Erythroblast (primary cell): ENCODE results near the gene COX15.
"Not testable (repeated sequence)": the region's sequence is repeated elsewhere in the genome, so short reads cannot be mapped to it uniquely, and the experiment has no call there.

Experiments used
- DNase-seq, 2 experiments: peaks; one replicate each; lab custom pipeline; 2025; lab: John Stamatoyannopoulos, UW
- GATA1 ChIP-seq: IDR thresholded peaks from 2 replicates; pipeline ENCODE4 v1.6.1; 2011; ENCODE audit warnings: low read depth, mild to moderate bottlenecking, control low read depth, low read length, moderate library complexity
- POLR2A ChIP-seq: IDR thresholded peaks from 2 replicates; pipeline ENCODE4 v1.6.1; 2011; ENCODE audit warnings: mild to moderate bottlenecking, low read length

The COX15 gene

GRCh38 chr10:99758211-99758891 is 26.4 kb upstream of the COX15 start:
- DNase-seq: no peak
- no peak for TF ChIP-seq POLR2A
- no peak for TF ChIP-seq GATA1

- DNase-seq: no peak
- TF ChIP-seq GATA1 (no peak), POLR2A (no peak)
These were observed 24.2 kb upstream of the COX15 start for GRCh38 chr10:99756159-99756558.

GRCh38 chr10:99754670-99755069 is 22.7 kb upstream of the COX15 start:
- no peak for TF ChIP-seq GATA1
- TF ChIP-seq POLR2A: no peak
- DNase-seq: no peak

- TF ChIP-seq POLR2A (no peak), GATA1 (no peak)
- no peak for DNase-seq
These were observed 18.7 kb upstream of the COX15 start for GRCh38 chr10:99750641-99751040.

GRCh38 chr10:99748823-99749451 is 17.0 kb upstream of the COX15 start:
- no peak for TF ChIP-seq GATA1
- no peak for TF ChIP-seq POLR2A
- DNase-seq: no peak

DNA sequence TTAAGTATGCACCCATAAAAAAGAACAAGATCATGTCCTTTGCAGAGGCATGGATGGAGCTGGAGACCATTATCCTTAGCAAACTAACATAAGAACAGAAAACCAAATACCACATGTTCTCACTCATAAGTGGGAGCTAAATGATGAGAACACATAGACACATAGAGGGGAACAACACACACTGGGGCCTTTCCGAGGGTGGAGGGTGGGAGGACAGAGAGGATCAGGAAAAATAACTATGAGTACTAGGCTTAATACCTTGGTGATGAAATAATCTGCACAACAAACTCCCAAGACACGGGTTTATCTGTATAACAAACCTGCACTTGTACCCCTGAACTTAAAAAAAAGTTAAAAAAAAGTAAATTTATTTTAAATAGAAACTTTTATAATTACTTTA is 14.2 kb upstream of the COX15 start:
- not testable (repeated sequence) for DNase-seq

- no peak for TF ChIP-seq GATA1
- no peak for TF ChIP-seq POLR2A
- DNase-seq: no peak
These were observed 11.9 kb upstream of the COX15 start for GRCh38 chr10:99743841-99744240.

GRCh38 chr10:99742701-99743100 is 10.8 kb upstream of the COX15 start:
- TF ChIP-seq POLR2A (no peak), GATA1 (no peak)
- no peak for DNase-seq

DNA sequence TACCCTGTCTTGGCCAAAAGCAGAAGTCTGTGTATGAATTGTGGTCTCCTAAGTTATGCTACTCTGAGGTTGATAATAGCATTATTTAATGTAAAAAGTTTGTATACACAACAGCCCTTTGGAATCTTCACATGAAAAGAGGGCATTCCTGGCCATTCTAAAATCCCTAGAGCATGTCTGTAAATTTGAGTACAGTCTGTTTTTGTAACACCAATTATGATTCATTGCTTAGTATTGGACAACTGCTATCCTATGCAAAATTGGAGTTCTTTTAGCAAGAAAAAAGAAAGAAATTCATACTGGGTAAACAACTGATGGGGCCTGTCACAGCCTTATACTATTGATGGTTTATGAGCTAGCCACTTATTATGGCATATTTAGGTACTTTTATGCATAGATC is 10.3 kb upstream of the COX15 start:
- TF ChIP-seq POLR2A (no peak), GATA1 (no peak)
- no peak for DNase-seq

GRCh38 chr10:99740933-99741559 is 9.1 kb upstream of the COX15 start:
- TF ChIP-seq GATA1: no peak
- no peak for TF ChIP-seq POLR2A
- no peak for DNase-seq

- DNase-seq: peak; percentile 21 to 22
- no peak for TF ChIP-seq GATA1
- no peak for TF ChIP-seq POLR2A
These were observed 8.3 kb upstream of the COX15 start for GRCh38 chr10:99740260-99740659.

DNA sequence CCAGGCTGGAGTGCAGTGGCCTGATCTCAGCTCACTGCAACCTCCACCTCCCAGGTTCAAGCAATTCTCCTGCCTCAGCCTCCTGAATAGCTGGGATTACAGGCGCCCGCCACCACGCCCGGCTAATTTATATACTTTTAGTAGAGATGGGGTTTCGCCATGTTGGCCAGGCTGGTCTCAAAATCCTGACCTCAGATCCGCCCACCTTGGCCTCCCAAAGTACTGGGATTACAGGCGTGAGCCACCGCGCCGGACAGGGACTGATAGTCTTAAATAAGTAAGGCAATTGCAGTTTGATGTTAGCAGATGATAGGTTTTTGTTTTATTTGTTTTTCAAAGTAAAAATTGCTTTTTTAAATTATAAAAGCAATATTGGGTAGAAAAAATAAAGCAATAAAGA is 2.2 kb upstream of the COX15 start:
- DNase-seq: not testable (repeated sequence)

GRCh38 chr10:99733366-99733765 is 1.4 kb upstream of the COX15 start:
- DNase-seq: peak; percentile 18 to 19
- TF ChIP-seq POLR2A (no peak), GATA1 (no peak)

DNA sequence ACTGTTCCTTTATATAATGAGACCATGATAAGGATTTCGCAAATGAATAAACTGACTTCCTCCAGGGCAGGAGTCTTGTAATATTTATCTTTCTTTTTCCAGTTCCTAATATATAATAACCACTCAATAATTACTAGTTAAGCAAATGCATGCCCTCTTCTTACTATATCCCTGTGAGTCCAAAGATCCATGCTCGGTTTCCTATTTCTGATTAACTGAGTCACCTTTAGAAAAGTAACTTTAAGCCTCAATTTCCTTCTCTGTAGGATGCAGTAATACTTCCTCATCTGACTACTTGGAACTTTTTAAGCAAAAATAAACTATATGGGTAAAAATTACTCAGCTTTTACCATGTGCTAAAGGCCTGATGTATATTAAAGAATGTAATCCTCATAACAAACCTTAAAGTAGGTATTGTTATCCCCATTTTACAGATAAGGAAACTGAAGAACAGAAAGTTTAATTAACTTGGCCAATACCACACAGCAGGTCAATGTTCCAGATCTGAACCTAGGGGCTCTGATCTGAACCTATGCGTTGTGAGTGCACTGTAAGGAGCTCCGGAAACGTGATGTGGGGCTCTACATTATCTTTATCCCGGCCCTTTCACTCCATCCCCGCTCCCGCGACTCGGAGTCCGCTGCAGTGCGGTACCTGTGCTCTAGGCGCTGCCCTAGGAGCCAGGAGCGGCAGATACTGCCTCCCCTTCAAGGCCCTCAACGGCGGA is 458 bp downstream of the COX15 start:
- no peak for DNase-seq
- TF ChIP-seq GATA1 (no peak), POLR2A (no peak)
